ENCODE results near the gene MAPKAPK2.

- no peak for TF ChIP-seq CTCF (IDR thresholded peaks at IDR 0.05)
- no peak for TF ChIP-seq EZH2 (IDR thresholded peaks at IDR 0.05; ENCODE audit: borderline replicate concordance, insufficient read depth, low read depth, low read length, poor library complexity, severe bottlenecking)
These were observed 38.2 kb upstream of the MAPKAPK2 start for GRCh38 chr1:206646504-206646903.
